Stimulated activated CD4-positive, alpha-beta T cell treated with anti-CD3 and anti-CD28 coated beads, Interleukin-1b, Interleukin-23, amount 100 ng/mL, for 1 hour (primary cell): ENCODE measurements around the gene PLCH1.
"Not testable (repeated sequence)": the region's sequence is repeated elsewhere in the genome, so short reads cannot be mapped to it uniquely, and the experiment has no call there.

Experiments used
- DNase-seq, 2 donors: peaks; one replicate each; pipeline ENCODE4 v3.0.0-alpha.2; 2020; ENCODE audit warnings: low read depth in 2 of 2

Gene PLCH1

GRCh38 chr3:155416500-155417118, 328.3 kb downstream of the PLCH1 start:
- no peak for DNase-seq

GRCh38 chr3:155412904-155413303, 332.0 kb downstream of the PLCH1 start:
- no peak for DNase-seq

GRCh38 chr3:155411500-155412223, 333.2 kb downstream of the PLCH1 start:
- no peak for DNase-seq

- DNase-seq, result no peak
Measured at GRCh38 chr3:155409336-155409735, 335.5 kb downstream of the PLCH1 start.

- no peak for DNase-seq
Measured at GRCh38 chr3:155407971-155408370, 336.9 kb downstream of the PLCH1 start.

GRCh38 chr3:155407331-155407730, 337.5 kb downstream of the PLCH1 start:
- no peak for DNase-seq

- DNase-seq, result no peak
Measured at GRCh38 chr3:155404486-155404885, 340.4 kb downstream of the PLCH1 start.

GRCh38 chr3:155402656-155403055, 342.2 kb downstream of the PLCH1 start:
- DNase-seq, result no peak

GRCh38 chr3:155398046-155398445, 346.8 kb downstream of the PLCH1 start:
- DNase-seq, result no peak

- DNase-seq, result not testable (repeated sequence)
Measured at GRCh38 chr3:155394896-155395295, 350.0 kb downstream of the PLCH1 start.

- no peak for DNase-seq
Measured at GRCh38 chr3:155394240-155394639, 350.6 kb downstream of the PLCH1 start.

GRCh38 chr3:155393316-155393715, 351.6 kb downstream of the PLCH1 start:
- no peak for DNase-seq

- DNase-seq, result no peak
Measured at GRCh38 chr3:155392138-155392537, 352.7 kb downstream of the PLCH1 start.

- DNase-seq, result no peak
Measured at GRCh38 chr3:155391551-155391958, 353.3 kb downstream of the PLCH1 start.

GRCh38 chr3:155391104-155391503, 353.8 kb downstream of the PLCH1 start:
- no peak for DNase-seq

GRCh38 chr3:155390351-155390750, 354.5 kb downstream of the PLCH1 start:
- no peak for DNase-seq

- no peak for DNase-seq
Measured at GRCh38 chr3:155388417-155388816, 356.5 kb downstream of the PLCH1 start.

- no peak for DNase-seq
Measured at GRCh38 chr3:155387571-155387970, 357.3 kb downstream of the PLCH1 start.

GRCh38 chr3:155386919-155387318, 358.0 kb downstream of the PLCH1 start:
- no peak for DNase-seq

GRCh38 chr3:155385896-155386625, 358.8 kb downstream of the PLCH1 start:
- no peak for DNase-seq

- DNase-seq, result no peak
Measured at GRCh38 chr3:155382396-155383042, 362.4 kb downstream of the PLCH1 start.

GRCh38 chr3:155377847-155378246, 367.0 kb downstream of the PLCH1 start:
- no peak for DNase-seq
